H1 (cell line): ENCODE results near the gene ARSB. TPM values are rescaled to one million over a fixed set of nuclear protein-coding genes. Genes with fewer than 3 reads are reported as not detected.

Experiments
- CTCF ChIA-PET: fragments of 300-600 bp; sonication (Branson Sonifier 250); formaldehyde crosslinking; loops from one replicate; lab custom pipeline; 2021; ENCODE audit not compliant: partially characterized antibody; lab: Charles Lee
- POLR2A ChIA-PET: fragments of 300-600 bp; sonication (Branson Sonifier 250); formaldehyde crosslinking; loops from one replicate; lab custom pipeline; 2021; ENCODE audit warnings: inconsistent platforms; ENCODE audit not compliant: partially characterized antibody; lab: Charles Lee
- DNase-seq, 2 experiments: peaks; one replicate each; pipeline versions ENCODE4 v3.0.0 to v3.0.0-alpha.2; 2010 to 2022; ENCODE audit warnings: low spot score in 2 of 2, low read depth in 1 of 2, mixed read lengths in 1 of 2
- FAIRE-seq: peaks from 2 replicates; lab custom pipeline; 2011; peaks lifted over from hg19 to GRCh38; lab: Jason Lieb, UNC
- H2AFZ ChIP-seq: 2 replicates; pipeline ENCODE4 v1.8.1; 2012; ENCODE audit warnings: low read length, inconsistent platforms
- H2AK5ac ChIP-seq: 2 replicates; pipeline ENCODE4 v1.6.1; 2013; ENCODE audit warnings: low read depth, low read length
- H2BK120ac ChIP-seq: replicated peaks from 2 replicates; pipeline ENCODE3; 2013; ENCODE audit warnings: low read depth, low read length, inconsistent platforms
- H2BK12ac ChIP-seq: 2 replicates; pipeline ENCODE4 v1.6.1; 2013; ENCODE audit warnings: low read depth, low read length
- H2BK15ac ChIP-seq: 2 replicates; pipeline ENCODE4 v1.6.1; 2013; ENCODE audit warnings: low read length
- H2BK20ac ChIP-seq: 2 replicates; pipeline ENCODE4 v1.6.1; 2013; ENCODE audit warnings: low read length
- H2BK5ac ChIP-seq: 2 replicates; pipeline ENCODE4 v1.6.1; 2013; ENCODE audit warnings: low read depth, low read length
- H3K14ac ChIP-seq: 2 replicates; pipeline ENCODE4 v1.6.1; 2013; ENCODE audit warnings: inconsistent platforms; ENCODE audit not compliant: insufficient read length
- H3K18ac ChIP-seq: 2 replicates; pipeline ENCODE4 v1.6.1; 2013; ENCODE audit warnings: low read length; ENCODE audit errors: extremely low read depth
- H3K23ac ChIP-seq: 2 replicates; pipeline ENCODE4 v1.6.1; 2013; ENCODE audit warnings: inconsistent platforms; ENCODE audit not compliant: insufficient read length
- H3K23me2 ChIP-seq: 2 replicates; pipeline ENCODE4 v1.6.1; 2013; ENCODE audit warnings: low read depth, low read length
- H3K27ac ChIP-seq: 2 replicates; pipeline ENCODE4 v1.6.1; 2011; ENCODE audit warnings: low read depth, low read length, inconsistent platforms
- H3K27me3 ChIP-seq, 4 experiments: replicated peaks in 1 of 4; 1 replicate in 1 of 4; 2 replicates in 3 of 4; pipeline versions ENCODE4 v1.6.1 to v1.8.1; 2011 to 2013; ENCODE audit warnings: low read length in 3 of 4, mild to moderate bottlenecking in 3 of 4, inconsistent platforms in 2 of 4, mixed read lengths in 2 of 4, moderate library complexity in 1 of 4; ENCODE audit not compliant: control insufficient read depth in 3 of 4, insufficient read depth in 3 of 4; ENCODE audit errors: extremely low read depth in 1 of 4
- H3K36me3 ChIP-seq, 4 experiments: 2 replicates each; pipeline versions ENCODE4 v1.6.1 to v1.8.1; 2011 to 2013; ENCODE audit warnings: mild to moderate bottlenecking in 4 of 4, low read length in 3 of 4, moderate library complexity in 2 of 4, control low read depth in 1 of 4, inconsistent platforms in 1 of 4; ENCODE audit not compliant: insufficient read depth in 4 of 4, control insufficient read depth in 2 of 4
- H3K4ac ChIP-seq: replicated peaks from 2 replicates; pipeline ENCODE3; 2013; ENCODE audit warnings: low read length, low read depth, mixed read lengths, inconsistent platforms; ENCODE audit not compliant: insufficient read length
- H3K4me1 ChIP-seq, 4 experiments: replicated peaks in 1 of 4; 1 replicate in 1 of 4; 2 replicates in 3 of 4; pipeline versions ENCODE4 v1.6.1 to v1.8.1; 2011 to 2013; ENCODE audit warnings: low read length in 3 of 4, inconsistent platforms in 2 of 4, mixed read lengths in 1 of 4; ENCODE audit not compliant: insufficient read depth in 4 of 4, control insufficient read depth in 3 of 4
- H3K4me2 ChIP-seq, 2 experiments: 2 replicates each; pipeline versions ENCODE4 v1.6.1 to v1.8.1; 2011 to 2013; ENCODE audit warnings: low read depth in 2 of 2, low read length in 2 of 2, control low read depth in 1 of 2, inconsistent platforms in 1 of 2, mild to moderate bottlenecking in 1 of 2; ENCODE audit not compliant: insufficient read depth in 1 of 2
- H3K4me3 ChIP-seq, 4 experiments: fragments of 200-600, 300-600 bp in 1 of 4; sonication (generic), shearing (Covaris generic), sonication (Bioruptor Twin) in 1 of 4; 2 replicates each; pipeline versions ENCODE4 v1.5.1 to v1.8.1; 2011 to 2016; ENCODE audit warnings: low read length in 4 of 4, low read depth in 3 of 4, control low read depth in 2 of 4, inconsistent platforms in 2 of 4, mild to moderate bottlenecking in 2 of 4, mixed read lengths in 1 of 4, moderate library complexity in 1 of 4; ENCODE audit not compliant: insufficient read depth in 2 of 4; ENCODE audit errors: extremely low read depth in 1 of 4
- H3K56ac ChIP-seq: replicated peaks from 2 replicates; pipeline ENCODE3; 2013; ENCODE audit warnings: low read depth, mild to moderate bottlenecking, mixed read lengths, low read length, inconsistent platforms; ENCODE audit not compliant: insufficient read length
- H3K79me1 ChIP-seq: 2 replicates; pipeline ENCODE4 v1.6.1; 2013; ENCODE audit warnings: low read depth, low read length, control low read depth
- H3K79me2 ChIP-seq, 2 experiments: 2 replicates each; pipeline versions ENCODE4 v1.6.1 to v1.8.1; 2012 to 2013; ENCODE audit warnings: low read length in 2 of 2, mild to moderate bottlenecking in 2 of 2, inconsistent platforms in 1 of 2; ENCODE audit not compliant: insufficient read depth in 2 of 2, control insufficient read depth in 1 of 2
- H3K9ac ChIP-seq, 4 experiments: replicated peaks in 1 of 4; 1 replicate in 1 of 4; 2 replicates in 3 of 4; pipeline versions ENCODE4 v1.6.1 to v1.8.1; 2011 to 2013; ENCODE audit warnings: low read depth in 3 of 4, low read length in 3 of 4, control low read depth in 2 of 4, mild to moderate bottlenecking in 2 of 4, moderate library complexity in 2 of 4, inconsistent platforms in 1 of 4; ENCODE audit errors: extremely low read depth in 1 of 4
- H3K9me3 ChIP-seq, 2 experiments: 2 replicates each; pipeline versions ENCODE4 v1.6.1 to v1.8.1; 2012 to 2013; ENCODE audit warnings: mild to moderate bottlenecking in 2 of 2, moderate library complexity in 2 of 2, control low read depth in 1 of 2, inconsistent platforms in 1 of 2, low read depth in 1 of 2, low read length in 1 of 2, mixed read lengths in 1 of 2; ENCODE audit not compliant: insufficient read depth in 2 of 2
- H4K20me1 ChIP-seq, 2 experiments: replicated peaks in 1 of 2; 2 replicates each; pipeline versions ENCODE3 to v1.8.1; 2011 to 2013; ENCODE audit warnings: inconsistent platforms in 2 of 2, low read length in 2 of 2, mild to moderate bottlenecking in 1 of 2; ENCODE audit not compliant: insufficient read depth in 2 of 2, control insufficient read depth in 1 of 2
- H4K5ac ChIP-seq: 2 replicates; pipeline ENCODE4 v1.6.1; 2013; ENCODE audit warnings: low read length, low read depth, mixed read lengths, inconsistent platforms; ENCODE audit not compliant: insufficient read length
- H4K8ac ChIP-seq: 2 replicates; pipeline ENCODE4 v1.8.0; 2013; ENCODE audit warnings: mild to moderate bottlenecking, moderate library complexity, low read length, inconsistent platforms; ENCODE audit not compliant: insufficient read depth; ENCODE audit errors: extremely low read depth
- H4K91ac ChIP-seq: replicated peaks from 2 replicates; pipeline ENCODE3; 2013; ENCODE audit warnings: low read length, mixed read lengths, inconsistent platforms; ENCODE audit not compliant: insufficient read length
- WGBS, 2 experiments: shearing (Covaris generic) in 1 of 2; methylation state at CpG; one replicate each; pipeline versions ENCODE4 v1.1.6 to v1.1.7; 2013 to 2015; ENCODE audit warnings: low lambda C conversion rate in 2 of 2, mixed read lengths in 2 of 2, inconsistent platforms in 1 of 2, low coverage in 1 of 2, missing lambda C conversion rate in 1 of 2; ENCODE audit not compliant: insufficient replicate concordance in 2 of 2, insufficient coverage in 1 of 2, insufficient read length in 1 of 2; ENCODE audit errors: extremely low coverage in 1 of 2, missing lambda C conversion rate in 1 of 2; 5-methylcytosine and 5-hydroxymethylcytosine counted together
- polyA plus RNA-seq, 7 experiments: library from polyadenylated mRNA; depleted of rRNA in 3 of 7; stranded (reverse) in 5 of 7; unstranded in 2 of 7; fragments of >200 nt in 5 of 7; fragments of 200-250 nt in 2 of 7; gene quantifications; 1 replicate in 5 of 7; 2 replicates in 1 of 7; 4 replicates in 1 of 7; pipeline versions ENCODE4 v1.2.1 to v1.2.3, GENCODE V29; 2011 to 2013; ENCODE audit warnings: missing spikeins in 2 of 7, mixed read lengths in 2 of 7
- total RNA-seq: library from RNA; stranded (reverse); fragmentation: NEBNext Ultra II Directional; extraction: Animal tissue kit (Norgen Biotek cat#: 25700); gene quantifications from 2 replicates; pipeline ENCODE4 v1.2.1, GENCODE V29; 2021

ARSB gene
- total and polyA plus RNA-seq, 2 of the 8 experiments (the other 6 are each of a cell fraction or from before 2014, with no cell fraction given), result 6.4 to 13.9 TPM

DNA sequence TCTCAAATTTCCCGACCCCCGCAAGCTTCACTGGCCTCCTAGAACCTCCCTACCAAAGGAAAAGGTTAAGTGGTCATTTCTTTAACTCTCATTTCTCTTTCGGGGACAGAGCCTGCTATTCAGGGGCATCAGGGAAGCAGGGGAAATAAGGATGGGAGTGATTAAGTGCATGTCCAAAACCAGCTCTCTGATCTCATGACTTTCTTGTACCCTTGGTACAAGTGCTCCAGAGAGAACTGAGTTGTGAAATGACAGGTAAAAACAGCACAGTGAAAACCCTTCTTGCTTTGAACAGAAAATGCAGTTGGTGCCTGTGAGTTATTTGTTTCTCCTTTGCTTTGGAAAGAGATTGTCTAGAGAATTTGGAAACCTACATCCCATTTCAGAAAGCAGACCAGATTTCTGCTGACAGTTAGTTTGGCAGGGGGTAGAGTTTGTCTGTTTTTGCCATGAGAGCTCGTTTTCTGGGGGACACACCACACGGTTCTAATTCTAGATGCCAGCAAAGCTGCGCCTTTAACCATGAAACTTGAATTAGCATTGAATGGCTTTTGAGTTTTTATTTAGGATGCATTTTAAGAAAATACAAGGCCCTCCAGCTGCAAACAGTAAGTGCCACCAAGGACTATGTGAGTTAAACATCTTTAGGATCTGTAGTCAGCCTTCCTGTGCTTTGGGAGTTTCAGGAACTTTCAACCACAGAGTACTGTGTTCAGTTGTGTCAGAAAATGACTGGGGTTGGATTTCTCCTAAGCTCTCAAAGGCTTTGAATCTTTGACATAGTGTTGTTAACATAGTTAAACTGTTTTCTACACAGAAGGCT is 174.8 kb downstream of the ARSB start:
- H4K5ac ChIP-seq, result no peak overlapping the region
- no peak overlapping the region for H3K27ac ChIP-seq
- H2BK20ac ChIP-seq, result no peak overlapping the region
- no peak overlapping the region for H3K4me2 ChIP-seq
- DNase-seq (no peak), FAIRE-seq (no peak)
- no peak overlapping the region for H3K9ac ChIP-seq
- H3K23me2 ChIP-seq, result no peaks in the 10 kb centered on the region
- ChIA-PET POLR2A (no interaction called here), CTCF (interaction anchor here (0.6 to 2.4 kb wide), 7 partner anchors 8 to 1426 kb away, joined by 3 to 6 read pairs (median 3); no protein-coding TSS in a partner anchor)
- 94% methylated on average over 6 of the region's 6 CpGs; no CpG with 5 or more reads in 1 of the 2 experiments for WGBS, 2 experiments
- no peak overlapping the region for H2AFZ ChIP-seq
- no peak overlapping the region for H3K14ac ChIP-seq
- no peaks in the 10 kb centered on the region for H3K9me3 ChIP-seq
- H2BK5ac ChIP-seq, result no peak overlapping the region
- no peak overlapping the region for H2BK15ac ChIP-seq
- H3K4ac ChIP-seq, result no peak overlapping the region
- no peaks in the 10 kb centered on the region; a peak in 1 of 4 replicates for H3K79me2 ChIP-seq
- no peaks in the 10 kb centered on the region for H3K36me3 ChIP-seq
- no peak overlapping the region for H2BK12ac ChIP-seq
- no peaks in the 10 kb centered on the region for H3K79me1 ChIP-seq
- no peaks in the 10 kb centered on the region for H4K20me1 ChIP-seq
- H3K18ac ChIP-seq, result no peak overlapping the region
- H4K8ac ChIP-seq, result no peak overlapping the region
- peaks cover 0 to 4% (median 0%) of the 10 kb centered on the region in 4 experiments; a peak in 2 of 7 replicates for H3K4me1 ChIP-seq
- no peak overlapping the region for H3K23ac ChIP-seq
- no peak overlapping the region for H3K56ac ChIP-seq
- no peak overlapping the region for H2AK5ac ChIP-seq
- no peak overlapping the region for H3K4me3 ChIP-seq
- H4K91ac ChIP-seq, result no peak overlapping the region
- H2BK120ac ChIP-seq, result no peak overlapping the region
- H3K27me3 ChIP-seq, result no peaks in the 10 kb centered on the region
